Measurements from ENCODE around the gene ARHGAP11B.
"Not testable (repeated sequence)": the region's sequence is repeated elsewhere in the genome, so short reads cannot be mapped to it uniquely, and the experiment has no call there.

Gene ARHGAP11B

DNA sequence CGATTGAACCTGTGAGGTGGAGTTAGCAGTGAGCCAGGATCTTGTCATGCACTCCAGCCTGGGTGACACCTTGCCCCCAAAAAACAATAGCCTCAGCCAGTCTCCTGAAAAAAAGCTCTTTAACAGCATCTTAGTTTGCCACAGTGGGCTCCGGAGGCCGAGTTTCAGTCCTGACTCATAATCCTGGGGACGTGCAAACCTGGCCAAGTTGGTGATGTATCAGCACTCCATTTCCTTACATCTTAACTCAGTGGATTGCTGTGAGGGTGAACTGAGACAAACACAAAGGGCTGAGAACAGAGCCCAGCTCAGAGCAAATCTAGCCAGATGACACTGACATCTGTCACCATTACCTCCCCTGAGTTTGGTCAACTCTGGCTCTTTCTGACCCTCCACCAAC is 50.0 kb downstream of the ARHGAP11B start:
- H3K27me3 Mint-ChIP-seq (ENCODE audit: low read depth); H3K27ac Mint-ChIP-seq; H3K4me3 Mint-ChIP-seq; H3K4me1 Mint-ChIP-seq (ENCODE audit: low read depth); H3K9me3 Mint-ChIP-seq: not testable (repeated sequence)
- peaks cover 25% of the 10 kb centered on the region for H3K36me3 Mint-ChIP-seq (ENCODE audit: low read depth)

DNA sequence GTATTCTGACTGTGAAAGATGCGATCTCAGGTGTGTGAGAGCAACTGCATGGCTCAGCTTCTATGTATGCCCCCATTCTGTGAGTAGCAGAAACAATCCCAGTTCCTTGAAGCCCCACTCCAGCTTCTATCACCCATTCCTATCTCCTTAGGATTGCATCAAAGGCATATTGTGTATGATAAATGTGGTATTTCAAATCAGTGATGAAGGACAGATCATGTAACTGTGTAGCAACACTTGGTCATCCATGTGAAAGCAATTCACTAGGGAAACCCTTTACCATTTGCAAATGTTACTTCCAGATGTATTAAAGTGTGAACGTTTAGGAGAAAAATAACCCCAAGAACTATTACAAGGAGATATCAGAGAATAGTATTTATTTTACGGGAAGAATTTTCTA is 55.1 kb downstream of the ARHGAP11B start:
- not testable (repeated sequence) for H3K27me3 Mint-ChIP-seq (ENCODE audit: low read depth); H3K9me3 Mint-ChIP-seq; H3K4me1 Mint-ChIP-seq (ENCODE audit: low read depth); H3K4me3 Mint-ChIP-seq; H3K27ac Mint-ChIP-seq
- H3K36me3 Mint-ChIP-seq (ENCODE audit: low read depth), result peaks cover 23% of the 10 kb centered on the region

DNA sequence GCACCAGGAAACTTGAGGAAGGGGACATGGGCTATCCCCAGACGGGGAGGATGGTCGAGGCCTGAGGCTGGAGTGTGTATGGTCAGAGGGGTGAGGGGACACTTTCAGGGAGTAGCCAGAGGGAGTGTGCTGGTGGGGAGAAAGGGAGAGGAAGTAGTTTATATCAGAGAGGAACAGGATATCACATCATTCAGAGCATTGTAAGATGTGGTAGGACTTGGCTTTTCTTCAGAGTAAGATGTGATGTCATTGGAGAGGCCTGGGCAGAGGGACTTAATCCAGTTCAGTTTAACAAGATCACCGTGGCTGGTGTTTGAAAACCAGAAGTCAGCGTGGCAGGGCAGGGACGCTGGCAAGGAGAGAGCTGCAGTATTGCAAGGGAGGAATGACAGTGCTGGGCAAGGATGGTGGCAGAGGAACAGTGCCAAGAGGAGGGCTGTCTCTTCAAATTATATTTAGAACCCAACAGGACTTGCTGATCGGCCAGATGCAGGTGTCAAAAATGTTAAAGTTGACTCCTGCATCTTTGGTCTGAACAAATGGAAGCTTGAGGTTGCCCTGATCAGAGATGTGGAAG is 59.9 kb downstream of the ARHGAP11B start:
- Mint-ChIP-seq H3K36me3 (ENCODE audit: low read depth) (peaks cover 12% of the 10 kb centered on the region), H3K27ac (peak overlapping the region; percentile 79), H3K4me3 (peak overlapping the region; percentile 7)
- H3K9me3 Mint-ChIP-seq; H3K27me3 Mint-ChIP-seq (ENCODE audit: low read depth); H3K4me1 Mint-ChIP-seq (ENCODE audit: low read depth): not testable (repeated sequence)

DNA sequence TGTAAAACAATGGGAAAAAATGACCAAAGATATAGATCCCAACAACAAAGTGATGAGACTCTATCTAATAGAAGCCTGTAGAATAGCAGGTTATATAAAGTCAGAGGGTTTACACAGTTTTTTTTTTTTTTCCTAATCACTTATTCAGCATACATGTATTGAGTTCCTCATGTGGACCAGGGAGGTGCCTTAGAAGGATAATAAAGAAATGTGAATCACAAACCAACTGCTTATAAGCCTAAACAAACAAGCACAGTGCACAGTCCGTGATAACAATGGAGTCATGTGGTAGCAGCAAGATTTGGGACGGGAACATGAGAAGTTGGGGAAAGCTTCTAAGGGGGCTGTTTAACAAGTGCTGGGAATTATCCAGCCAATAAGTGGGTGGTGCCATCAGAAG is 60.7 kb downstream of the ARHGAP11B start:
- not testable (repeated sequence) for H3K27ac Mint-ChIP-seq; H3K4me1 Mint-ChIP-seq (ENCODE audit: low read depth); H3K27me3 Mint-ChIP-seq (ENCODE audit: low read depth); H3K4me3 Mint-ChIP-seq; H3K9me3 Mint-ChIP-seq
- H3K36me3 Mint-ChIP-seq (ENCODE audit: low read depth), result peaks cover 15% of the 10 kb centered on the region
